Right lobe of liver (tissue), 4 donors: ENCODE measurements around the gene TNFRSF1B.

ENCODE experiments used
- POLR2A ChIP-seq: fragments of 450-650 bp; IDR thresholded peaks from one replicate; pipeline ENCODE4 v1.6.1; 2017; ENCODE audit warnings: antibody characterized with exemption, mild to moderate bottlenecking
- TF ChIP-seq, protein P1 (sequence below), 4 donors: fragments of 200-600 bp in 3 of 4; fragments of 450-650 bp in 1 of 4; IDR thresholded peaks; one replicate each; pipeline versions ENCODE4 v1.5.1 to v1.8.0; 2016 to 2022; ENCODE audit warnings: antibody characterized with exemption in 4 of 4, mild to moderate bottlenecking in 2 of 4
- donor health status: DM: no; HTN: no; CAD: no.
- donor health status: DM: no; HTN: no; CAD: no.
- donor health status: DM: no; HTN: yes; CAD: no.

- TF ChIP-seq, protein P1, sequence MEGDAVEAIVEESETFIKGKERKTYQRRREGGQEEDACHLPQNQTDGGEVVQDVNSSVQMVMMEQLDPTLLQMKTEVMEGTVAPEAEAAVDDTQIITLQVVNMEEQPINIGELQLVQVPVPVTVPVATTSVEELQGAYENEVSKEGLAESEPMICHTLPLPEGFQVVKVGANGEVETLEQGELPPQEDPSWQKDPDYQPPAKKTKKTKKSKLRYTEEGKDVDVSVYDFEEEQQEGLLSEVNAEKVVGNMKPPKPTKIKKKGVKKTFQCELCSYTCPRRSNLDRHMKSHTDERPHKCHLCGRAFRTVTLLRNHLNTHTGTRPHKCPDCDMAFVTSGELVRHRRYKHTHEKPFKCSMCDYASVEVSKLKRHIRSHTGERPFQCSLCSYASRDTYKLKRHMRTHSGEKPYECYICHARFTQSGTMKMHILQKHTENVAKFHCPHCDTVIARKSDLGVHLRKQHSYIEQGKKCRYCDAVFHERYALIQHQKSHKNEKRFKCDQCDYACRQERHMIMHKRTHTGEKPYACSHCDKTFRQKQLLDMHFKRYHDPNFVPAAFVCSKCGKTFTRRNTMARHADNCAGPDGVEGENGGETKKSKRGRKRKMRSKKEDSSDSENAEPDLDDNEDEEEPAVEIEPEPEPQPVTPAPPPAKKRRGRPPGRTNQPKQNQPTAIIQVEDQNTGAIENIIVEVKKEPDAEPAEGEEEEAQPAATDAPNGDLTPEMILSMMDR (IDR thresholded peaks at IDR 0.05) = no peak
- TF ChIP-seq POLR2A = no peak
Measured at GRCh38 chr1:12189328-12189682, 22.5 kb downstream of the TNFRSF1B start.
